ENCODE results near the gene RELT.

RELT gene

GRCh38 chr11:73420136-73420535 lies 43.9 kb downstream of the RELT start:
- H3K27me3 ChIP-seq (ENCODE audit: insufficient read depth, low read depth, severe bottlenecking), result no peaks in the 10 kb centered on the region
- no peak for DNase-seq
- H3K4me3 ChIP-seq (ENCODE audit: low read depth, low read length), result no peak overlapping the region
- peaks cover 41% of the 10 kb centered on the region for H3K36me3 ChIP-seq
- TF ChIP-seq CTCF (IDR thresholded peaks at IDR 0.05; ENCODE audit: low read depth, low read length), result no peak
- H3K9me3 ChIP-seq (ENCODE audit: severe bottlenecking), result no peaks in the 10 kb centered on the region
- no peak overlapping the region for H3K27ac ChIP-seq

- Histone ChIP-seq H3K4me3 (ENCODE audit: low read depth, low read length) (no peak overlapping the region), H3K27me3 (ENCODE audit: insufficient read depth, low read depth, severe bottlenecking) (no peaks in the 10 kb centered on the region), H3K9me3 (ENCODE audit: severe bottlenecking) (no peaks in the 10 kb centered on the region), H3K36me3 (peaks cover 44% of the 10 kb centered on the region), H3K27ac (no peak overlapping the region)
- DNase-seq, result no peak
- no peak for TF ChIP-seq CTCF (IDR thresholded peaks at IDR 0.05; ENCODE audit: low read depth, low read length)
Observed at GRCh38 chr11:73422886-73423285, 46.7 kb downstream of the RELT start.

GRCh38 chr11:73423506-73423905 lies 47.3 kb downstream of the RELT start:
- Histone ChIP-seq H3K4me3 (ENCODE audit: low read depth, low read length) (no peak overlapping the region), H3K27ac (no peak overlapping the region), H3K9me3 (ENCODE audit: severe bottlenecking) (no peaks in the 10 kb centered on the region), H3K36me3 (peaks cover 42% of the 10 kb centered on the region), H3K27me3 (ENCODE audit: insufficient read depth, low read depth, severe bottlenecking) (no peaks in the 10 kb centered on the region)
- no peak for TF ChIP-seq CTCF (IDR thresholded peaks at IDR 0.05; ENCODE audit: low read depth, low read length)
- no peak for DNase-seq

- TF ChIP-seq CTCF (IDR thresholded peaks at IDR 0.05; ENCODE audit: low read depth, low read length), result no peak
- DNase-seq, result no peak
Observed at GRCh38 chr11:73425108-73425507, 48.9 kb downstream of the RELT start.

GRCh38 chr11:73426219-73426850 lies 50.1 kb downstream of the RELT start:
- TF ChIP-seq CTCF (IDR thresholded peaks at IDR 0.05; ENCODE audit: low read depth, low read length), result no peak
- Histone ChIP-seq H3K27me3 (ENCODE audit: insufficient read depth, low read depth, severe bottlenecking) (no peaks in the 10 kb centered on the region), H3K27ac (no peak overlapping the region), H3K4me3 (ENCODE audit: low read depth, low read length) (no peak overlapping the region), H3K36me3 (peaks cover 40% of the 10 kb centered on the region), H3K9me3 (ENCODE audit: severe bottlenecking) (no peaks in the 10 kb centered on the region)
- no peak for DNase-seq

More at GRCh38 chr11:73425108-73425507, 48.9 kb downstream of the RELT start:
- H3K27ac ChIP-seq, result no peak overlapping the region
- peaks cover 42% of the 10 kb centered on the region for H3K36me3 ChIP-seq
- no peaks in the 10 kb centered on the region for H3K27me3 ChIP-seq (ENCODE audit: insufficient read depth, low read depth, severe bottlenecking)
- no peaks in the 10 kb centered on the region for H3K9me3 ChIP-seq (ENCODE audit: severe bottlenecking)
- no peak overlapping the region for H3K4me3 ChIP-seq (ENCODE audit: low read depth, low read length)

GRCh38 chr11:73428227-73428626 lies 52.0 kb downstream of the RELT start:
- Histone ChIP-seq H3K36me3 (peaks cover 40% of the 10 kb centered on the region), H3K27me3 (ENCODE audit: insufficient read depth, low read depth, severe bottlenecking) (no peaks in the 10 kb centered on the region), H3K27ac (no peak overlapping the region), H3K9me3 (ENCODE audit: severe bottlenecking) (no peaks in the 10 kb centered on the region), H3K4me3 (ENCODE audit: low read depth, low read length) (no peak overlapping the region)
- TF ChIP-seq CTCF (IDR thresholded peaks at IDR 0.05; ENCODE audit: low read depth, low read length), result no peak
- DNase-seq, result no peak

Measured in WERI-Rb-1 (cell line).